Measurements from ENCODE around the gene ADAMTSL5. TPM values are rescaled to one million over a fixed set of nuclear protein-coding genes. Genes with fewer than 3 reads are reported as not detected.

ADAMTSL5 gene
- total RNA-seq, 1 donor from 2014 or later, result 16.9 TPM

DNA sequence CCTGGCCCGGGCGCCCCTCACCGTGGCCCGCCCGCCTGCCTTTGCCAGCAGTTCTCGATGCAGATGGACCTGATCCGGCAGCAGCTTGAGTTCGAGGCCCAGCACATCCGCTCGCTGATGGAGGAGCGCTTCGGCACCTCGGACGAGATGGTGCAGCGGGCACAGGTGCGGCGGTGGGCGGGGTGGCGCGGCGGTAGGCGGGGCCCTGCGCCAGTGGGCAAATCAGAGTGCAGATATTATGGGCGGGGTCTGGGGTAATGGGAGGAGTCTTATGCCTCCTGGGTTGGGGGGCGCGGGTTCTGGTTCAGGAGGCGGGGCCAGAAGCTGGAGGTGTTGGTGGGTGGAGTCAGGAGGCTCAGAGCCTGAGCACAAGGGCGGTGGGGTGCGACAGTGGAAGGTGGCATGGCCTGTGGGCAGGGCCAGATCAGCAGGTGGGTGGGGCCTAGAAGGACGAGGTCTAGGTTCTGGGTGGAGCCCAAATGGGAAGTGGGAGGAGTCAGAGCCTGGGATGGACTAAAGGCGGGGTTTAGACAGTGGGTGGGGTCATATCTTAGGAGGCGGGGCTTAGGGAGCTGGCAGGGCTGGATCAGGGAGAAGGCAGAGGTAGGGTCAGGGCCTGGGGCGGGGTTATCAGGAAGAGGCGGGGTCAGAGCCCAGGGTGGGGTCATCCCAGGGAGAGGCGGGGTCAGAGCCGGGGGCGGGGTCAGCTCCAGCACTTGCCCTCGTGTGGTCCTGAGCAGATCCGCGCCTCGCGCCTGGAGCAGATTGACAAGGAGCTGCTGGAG, 57.3 kb downstream of the ADAMTSL5 start:
- H3K36me3 Mint-ChIP-seq (ENCODE audit: low read depth), result peaks cover 6% of the 10 kb centered on the region
- no peak overlapping the region for H3K27ac Mint-ChIP-seq (ENCODE audit: unreplicated experiment)
- peaks cover 21% of the 10 kb centered on the region for H3K27me3 Mint-ChIP-seq (ENCODE audit: low read depth)
- H3K9me3 Mint-ChIP-seq (ENCODE audit: low read depth), result no peaks in the 10 kb centered on the region
- peaks cover 9% of the 10 kb centered on the region for H3K4me1 Mint-ChIP-seq (ENCODE audit: low read depth)
- no peak for DNase-seq (ENCODE audit: low spot score)
- TF ChIP-seq, protein P1, sequence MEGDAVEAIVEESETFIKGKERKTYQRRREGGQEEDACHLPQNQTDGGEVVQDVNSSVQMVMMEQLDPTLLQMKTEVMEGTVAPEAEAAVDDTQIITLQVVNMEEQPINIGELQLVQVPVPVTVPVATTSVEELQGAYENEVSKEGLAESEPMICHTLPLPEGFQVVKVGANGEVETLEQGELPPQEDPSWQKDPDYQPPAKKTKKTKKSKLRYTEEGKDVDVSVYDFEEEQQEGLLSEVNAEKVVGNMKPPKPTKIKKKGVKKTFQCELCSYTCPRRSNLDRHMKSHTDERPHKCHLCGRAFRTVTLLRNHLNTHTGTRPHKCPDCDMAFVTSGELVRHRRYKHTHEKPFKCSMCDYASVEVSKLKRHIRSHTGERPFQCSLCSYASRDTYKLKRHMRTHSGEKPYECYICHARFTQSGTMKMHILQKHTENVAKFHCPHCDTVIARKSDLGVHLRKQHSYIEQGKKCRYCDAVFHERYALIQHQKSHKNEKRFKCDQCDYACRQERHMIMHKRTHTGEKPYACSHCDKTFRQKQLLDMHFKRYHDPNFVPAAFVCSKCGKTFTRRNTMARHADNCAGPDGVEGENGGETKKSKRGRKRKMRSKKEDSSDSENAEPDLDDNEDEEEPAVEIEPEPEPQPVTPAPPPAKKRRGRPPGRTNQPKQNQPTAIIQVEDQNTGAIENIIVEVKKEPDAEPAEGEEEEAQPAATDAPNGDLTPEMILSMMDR (IDR thresholded peaks at IDR 0.05), result no peak
- no peak overlapping the region for H3K4me3 Mint-ChIP-seq (ENCODE audit: unreplicated experiment)

Other genes starting within 250 kb of the ADAMTSL5 start
- 295 to 320 TPM (median 303 TPM) in 3 replicates for gene CIRBP, start 243.7 kb downstream of the ADAMTSL5 start, total RNA-seq
- gene FAM174C, start 237.5 kb downstream of the ADAMTSL5 start, total RNA-seq, result 32.7 to 41.3 TPM (median 36.1 TPM) in 3 replicates
- 7.0 to 7.9 TPM (median 7.2 TPM) in 3 replicates for gene EFNA2, start 227.1 kb downstream of the ADAMTSL5 start, total RNA-seq
- gene NDUFS7, start 129.1 kb downstream of the ADAMTSL5 start, total RNA-seq, result 57.3 to 66.1 TPM (median 57.8 TPM) in 3 replicates
- gene GAMT, start 111.5 kb downstream of the ADAMTSL5 start, total RNA-seq, result 30.1 to 34.3 TPM (median 32.5 TPM) in 3 replicates
- gene DAZAP1, start 105.4 kb downstream of the ADAMTSL5 start, total RNA-seq, result 81.1 to 88.0 TPM (median 82.5 TPM) in 3 replicates
- 614 to 734 TPM (median 636 TPM) in 3 replicates for gene RPS15, start 74.6 kb downstream of the ADAMTSL5 start, total RNA-seq
- gene APC2, start 62.9 kb downstream of the ADAMTSL5 start, total RNA-seq, result 1.4 to 3.9 TPM (median 3.9 TPM) in 3 replicates
- gene C19orf25, start 33.8 kb downstream of the ADAMTSL5 start, total RNA-seq, result 23.3 to 24.7 TPM (median 24.2 TPM) in 3 replicates
- 3.3 to 4.0 TPM (median 3.9 TPM) in 3 replicates for gene PCSK4, start 22.7 kb downstream of the ADAMTSL5 start, total RNA-seq
- 2.7 to 3.9 TPM (median 2.8 TPM) in 3 replicates for gene REEP6, start 21.8 kb downstream of the ADAMTSL5 start, total RNA-seq
- gene PLK5, start 11.1 kb upstream of the ADAMTSL5 start, total RNA-seq, result 0.12 TPM in 1 of 3 replicates, not detected in the others
- 57.8 to 60.1 TPM (median 59.6 TPM) in 3 replicates for gene MEX3D, start 55.3 kb upstream of the ADAMTSL5 start, total RNA-seq
- 83.6 to 101 TPM (median 84.1 TPM) in 3 replicates for gene MBD3, start 79.8 kb upstream of the ADAMTSL5 start, total RNA-seq
- 173 to 190 TPM (median 184 TPM) in 3 replicates for gene UQCR11, start 92.4 kb upstream of the ADAMTSL5 start, total RNA-seq
- gene TCF3, start 139.6 kb upstream of the ADAMTSL5 start, total RNA-seq, result 130 to 154 TPM (median 153 TPM) in 3 replicates
- gene ONECUT3, start 240.5 kb upstream of the ADAMTSL5 start, total RNA-seq, result not detected in 3 replicates

Data from chondrocyte (in vitro differentiated cells).